HG03432 (cell line): ENCODE data around the gene GSTT2.
A peak's percentile ranks its signal among the peaks of the same experiment; 100 is the strongest.
"Not testable (repeated sequence)": the region's sequence is repeated elsewhere in the genome, so short reads cannot be mapped to it uniquely, and the experiment has no call there.

Experiments
- ATAC-seq: cut with Tn5 transposase; IDR thresholded peaks from one replicate; pipeline ENCODE4 v1.9.1; 2021; ENCODE audit warnings: mild to moderate bottlenecking, moderate library complexity; ENCODE audit not compliant: unreplicated experiment

Gene GSTT2

GRCh38 chr22:23971927-23972326 is 8.0 kb upstream of the GSTT2 start:
- not testable (repeated sequence) for ATAC-seq

GRCh38 chr22:23974345-23974744 is 5.6 kb upstream of the GSTT2 start, which contains the start of gene DDT:
Gene DDT (minus strand): TSS chr22:23974441. CDS start chr22:23974414, 27 bp downstream.
- ATAC-seq, result peak; percentile 87

DNA sequence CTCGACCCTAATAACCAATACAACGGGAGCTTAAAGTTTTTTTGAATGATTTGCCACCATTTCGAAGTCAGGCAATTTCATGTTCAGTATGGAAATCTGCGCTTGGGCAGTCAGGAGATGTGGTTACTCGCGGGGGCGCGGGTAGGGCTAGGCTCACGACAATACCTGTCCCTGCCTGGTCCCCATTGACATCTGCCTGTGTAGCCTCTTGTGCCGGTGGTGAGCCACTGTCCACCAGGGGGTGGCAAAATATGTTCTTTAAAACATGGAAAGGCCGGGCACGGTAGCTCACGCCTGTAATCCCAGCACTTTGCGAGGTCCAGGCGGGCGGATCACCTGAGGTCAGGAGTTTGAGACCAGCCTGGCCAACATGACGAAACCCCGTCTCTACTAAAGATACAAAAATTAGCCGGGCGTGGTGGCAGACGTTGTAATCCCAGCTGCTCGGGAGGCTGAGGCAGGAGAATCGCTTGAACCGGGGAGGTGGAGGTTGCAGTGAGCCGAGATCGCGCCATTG is 5.0 kb upstream of the GSTT2 start:
- ATAC-seq, result peak; percentile 32

- ATAC-seq, result not testable (repeated sequence)
Measured at GRCh38 chr22:23977304-23977703, 2.6 kb upstream of the GSTT2 start.

GRCh38 chr22:23980567-23980966 is 633 bp downstream of the GSTT2 start:
- not testable (repeated sequence) for ATAC-seq

GRCh38 chr22:23984430-23984829 is 4.5 kb downstream of the GSTT2 start:
- no peak for ATAC-seq

DNA sequence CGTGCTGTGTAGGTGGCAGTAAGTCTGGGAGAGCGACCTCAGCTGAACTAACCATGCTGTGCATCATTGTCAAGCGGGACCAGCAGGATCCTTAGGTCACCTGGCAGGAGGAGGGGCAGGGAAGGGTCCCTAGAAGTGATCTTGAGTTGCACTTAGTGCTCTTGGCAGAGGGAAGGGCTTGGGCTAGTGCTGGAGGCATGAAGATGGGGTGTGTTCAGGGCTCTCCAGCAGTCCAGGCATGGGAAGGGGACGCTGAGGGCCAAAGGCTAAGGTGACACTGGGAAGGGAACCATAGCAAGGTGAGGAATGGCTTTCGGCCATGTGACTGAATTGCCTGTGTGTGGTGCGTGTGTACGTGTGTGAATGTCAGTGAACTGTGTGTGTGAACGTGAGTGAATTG is 6.2 kb downstream of the GSTT2 start:
- ATAC-seq, result not testable (repeated sequence)

DNA sequence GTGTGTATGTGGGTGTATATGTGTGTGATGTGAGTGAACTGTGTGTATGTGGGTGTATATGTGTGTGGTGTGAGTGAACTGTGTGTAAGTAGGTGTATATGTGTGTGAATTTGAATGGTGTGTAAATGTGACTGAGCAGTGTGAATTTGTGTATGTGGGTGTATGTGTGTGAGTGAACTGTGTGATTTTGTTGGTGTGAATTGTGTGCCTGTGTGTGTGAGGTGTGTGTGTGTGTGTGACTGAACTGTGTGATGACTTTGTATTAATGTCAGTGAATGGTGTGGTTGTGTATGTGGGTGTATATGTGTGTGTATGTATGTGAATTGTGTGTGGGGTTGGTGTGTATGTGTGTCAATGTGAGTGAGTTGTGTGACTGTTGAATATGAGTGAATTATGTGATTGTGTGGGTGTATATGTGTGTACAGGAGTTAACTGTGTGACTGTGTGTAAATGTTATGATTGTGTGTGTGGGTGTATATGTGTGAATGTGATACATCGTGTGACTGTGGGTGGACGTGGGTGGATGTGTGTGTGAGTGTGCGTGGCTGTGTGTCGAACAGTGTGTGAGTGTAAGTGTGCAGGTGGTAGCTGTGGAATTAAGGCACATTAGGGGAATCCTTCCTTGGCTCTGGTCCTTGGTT is 6.7 kb downstream of the GSTT2 start:
- ATAC-seq, result not testable (repeated sequence)

- not testable (repeated sequence) for ATAC-seq
Measured at GRCh38 chr22:23989583-23990244, 9.8 kb downstream of the GSTT2 start.

- ATAC-seq, result not testable (repeated sequence)
Measured at GRCh38 chr22:23993080-23993479, 13.1 kb downstream of the GSTT2 start.

- ATAC-seq, result not testable (repeated sequence)
Measured at GRCh38 chr22:23993581-23994177, 13.7 kb downstream of the GSTT2 start.

- no peak for ATAC-seq
Measured at GRCh38 chr22:23997092-23997491, 17.2 kb downstream of the GSTT2 start.

DNA sequence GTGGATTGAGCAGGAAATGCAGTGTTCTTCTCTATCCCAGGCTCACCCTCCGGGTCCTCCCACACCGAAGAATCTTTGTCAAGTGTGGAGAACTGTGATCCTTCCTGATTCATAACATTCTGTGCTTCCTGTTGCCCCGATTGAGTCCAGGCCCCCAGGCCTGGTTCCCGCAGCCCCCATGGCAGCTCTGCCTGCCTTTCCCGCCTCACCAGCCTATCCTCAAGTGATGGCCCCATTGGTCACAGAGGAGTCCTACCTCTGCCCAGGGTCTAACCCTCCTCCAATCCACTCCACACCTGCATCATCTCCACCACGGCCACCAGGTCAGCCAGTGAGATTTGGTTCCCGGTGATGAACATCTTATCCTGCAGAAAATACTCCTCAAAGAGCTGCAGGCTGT is 19.8 kb downstream of the GSTT2 start:
- not testable (repeated sequence) for ATAC-seq

- no peak for ATAC-seq
Measured at GRCh38 chr22:24001314-24001713, 21.4 kb downstream of the GSTT2 start.

GRCh38 chr22:24002272-24002671 is 22.3 kb downstream of the GSTT2 start:
- ATAC-seq, result no peak

DNA sequence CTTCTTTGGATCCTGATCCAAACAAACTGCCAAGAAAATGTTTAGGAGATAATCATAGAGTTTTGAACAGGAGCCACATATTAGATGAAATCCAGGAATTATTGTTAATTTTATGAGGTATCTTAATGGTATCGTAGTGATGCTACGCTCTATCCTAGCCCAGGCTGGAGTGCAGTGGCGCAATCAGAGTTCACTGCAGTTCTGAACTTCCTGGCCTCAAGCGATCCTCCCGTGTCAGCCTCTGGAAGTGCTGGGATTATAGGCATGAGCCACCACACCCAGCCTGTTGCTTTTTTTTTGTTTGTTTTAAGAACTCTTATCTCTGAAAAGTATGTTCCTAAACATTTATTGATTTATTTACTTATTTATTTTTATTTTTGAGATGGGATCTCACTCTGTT is 22.9 kb downstream of the GSTT2 start:
- ATAC-seq, result no peak

- no peak for ATAC-seq
Measured at GRCh38 chr22:24003887-24004286, 24.0 kb downstream of the GSTT2 start.

- ATAC-seq, result no peak
Measured at GRCh38 chr22:24005201-24005600, 25.3 kb downstream of the GSTT2 start, which contains the start of gene GSTT4. Gene GSTT4 (minus strand): TSS chr22:24005453. CDS start chr22:24005356, 97 bp downstream.

DNA sequence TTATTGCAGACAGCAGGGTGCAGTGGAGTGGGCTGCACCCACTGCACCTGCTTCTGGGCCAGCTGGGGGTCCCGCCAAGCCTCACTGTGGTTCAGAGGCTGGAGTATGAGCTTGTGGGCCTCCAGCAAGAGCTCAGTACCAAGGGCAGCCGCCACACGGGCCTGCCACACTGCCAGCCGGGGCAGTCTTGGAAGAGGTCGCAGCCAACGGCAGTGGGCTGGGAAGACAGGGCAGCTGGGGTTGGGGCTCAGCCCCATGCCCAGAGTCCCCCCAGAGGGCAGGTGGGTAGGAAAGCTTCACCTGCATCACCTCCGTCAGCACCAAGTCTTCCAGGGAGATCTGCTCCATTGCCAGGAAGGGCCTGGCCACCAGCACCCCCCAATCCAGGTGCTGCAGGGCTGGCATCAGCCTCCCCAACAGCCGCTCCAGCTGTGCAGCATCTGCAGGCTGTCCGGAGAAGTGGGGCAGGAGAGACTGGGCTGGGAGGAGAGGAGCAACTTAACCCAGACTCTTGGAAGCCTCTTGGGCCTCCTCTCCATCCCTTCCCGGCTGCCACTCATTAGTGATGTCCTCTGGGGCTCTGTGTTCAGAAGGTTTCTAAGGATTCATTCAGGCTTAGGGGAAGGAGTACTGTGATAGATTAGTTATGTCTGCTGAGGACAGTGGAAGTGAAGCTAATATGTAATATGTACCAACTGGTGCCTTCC is 26.4 kb downstream of the GSTT2 start:
- ATAC-seq, result no peak

GRCh38 chr22:24006914-24007214 is 26.9 kb downstream of the GSTT2 start:
- ATAC-seq, result no peak
